Measurements from ENCODE around the gene DRD1. TPM values are rescaled to one million over a fixed set of nuclear protein-coding genes. Genes with fewer than 3 reads are reported as not detected.

The DRD1 gene
- polyA plus RNA-seq, 1 of the 3 experiments (the other 2 are of a cell fraction): not detected

DNA sequence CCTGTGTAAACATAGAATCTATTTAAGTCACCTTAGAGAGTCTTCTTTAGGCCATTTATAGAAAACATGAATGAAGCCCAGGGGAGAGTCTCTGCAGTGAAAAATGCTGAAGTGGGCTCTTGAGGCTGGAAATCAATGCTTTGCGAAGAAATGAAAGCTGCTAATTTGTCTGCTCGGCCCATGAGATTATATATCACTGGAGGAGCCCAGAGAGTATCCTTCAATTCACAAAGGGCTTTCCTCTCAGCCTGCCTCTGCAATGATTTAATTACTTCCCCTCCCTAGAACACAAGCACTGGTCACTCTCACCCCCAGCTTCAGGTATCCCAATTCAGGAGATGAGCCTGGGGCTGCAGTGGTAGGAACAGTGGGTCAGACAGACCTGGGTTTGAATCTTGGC, 8.2 kb upstream of the DRD1 start:
- Histone ChIP-seq H3K36me3 (replicated peaks in 1 of 2; ENCODE audit: control insufficient read depth in 1 of 2, insufficient read depth in 2 of 2, low read length in 1 of 2) (no peaks in the 10 kb centered on the region), H3K27ac (ENCODE audit: low read depth in 2 of 2, low read length in 1 of 2) (no peak overlapping the region), H3F3A (replicated peaks; ENCODE audit: insufficient read depth) (no peaks in the 10 kb centered on the region), H3K27me3 (ENCODE audit: insufficient read depth) (peaks cover 19% of the 10 kb centered on the region; the same call in 1 of the 2 replicates), H3K4me1 (ENCODE audit: control insufficient read depth in 1 of 2, insufficient read depth in 2 of 2, low read depth in 1 of 2, low read length in 1 of 2) (no peaks in the 10 kb centered on the region), H3K4me2 (no peak overlapping the region), H4K20me1 (ENCODE audit: insufficient read depth) (no peaks in the 10 kb centered on the region), H3K4me3 (ENCODE audit: low read depth in 2 of 2, low read length in 1 of 2) (no peak overlapping the region), H3K9me3 (no peaks in the 10 kb centered on the region), H2AFZ (ENCODE audit: low read depth) (no peak overlapping the region), H3K9me2 (no peaks in the 10 kb centered on the region), H3K9ac (no peak overlapping the region), H3K79me2 (ENCODE audit: insufficient read depth) (no peaks in the 10 kb centered on the region)
- ChIA-PET CTCF (interaction anchor here (0.5 to 2.2 kb wide), 5 partner anchors 8 to 116 kb away, joined by 3 to 16 read pairs (median 5); partner anchors contain the start of gene DRD1), POLR2A (no interaction called here)
- 14% methylated on average over 2 of the region's 2 CpGs for WGBS (ENCODE audit: low lambda C conversion rate)
- no peak for DNase-seq
- TF ChIP-seq RFX5 (IDR thresholded peaks at IDR 0.05; ENCODE audit: low read length): no peak

DNA sequence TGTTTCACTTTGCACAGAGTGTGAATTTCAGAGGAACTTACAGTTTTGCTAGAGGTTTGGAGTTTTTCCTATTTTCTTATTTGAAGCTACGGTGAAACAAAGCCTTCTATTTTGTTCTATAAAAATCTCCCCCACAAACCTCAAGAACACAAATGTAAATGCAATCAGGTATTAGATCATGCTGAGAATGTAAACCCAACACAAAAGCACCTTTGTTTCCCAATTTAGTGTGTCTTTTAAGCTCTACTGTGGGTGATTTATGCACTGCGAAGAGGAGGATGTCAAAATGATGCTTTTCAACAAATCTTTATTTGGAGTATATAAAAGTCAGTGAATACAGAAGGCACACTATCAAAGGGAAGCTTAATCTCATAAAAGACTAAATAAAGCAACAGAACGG, 4.3 kb upstream of the DRD1 start:
- Histone ChIP-seq H3F3A (replicated peaks; ENCODE audit: insufficient read depth) (no peaks in the 10 kb centered on the region), H3K4me1 (ENCODE audit: control insufficient read depth in 1 of 2, insufficient read depth in 2 of 2, low read depth in 1 of 2, low read length in 1 of 2) (no peaks in the 10 kb centered on the region; a peak in 1 of 4 replicates), H3K27ac (ENCODE audit: low read depth in 2 of 2, low read length in 1 of 2) (no peak overlapping the region), H3K4me2 (no peak overlapping the region), H3K27me3 (ENCODE audit: insufficient read depth) (peaks cover 40% of the 10 kb centered on the region; the same call in 1 of the 2 replicates), H3K79me2 (ENCODE audit: insufficient read depth) (no peaks in the 10 kb centered on the region), H3K36me3 (replicated peaks in 1 of 2; ENCODE audit: control insufficient read depth in 1 of 2, insufficient read depth in 2 of 2, low read length in 1 of 2) (no peaks in the 10 kb centered on the region), H4K20me1 (ENCODE audit: insufficient read depth) (no peaks in the 10 kb centered on the region), H3K9ac (no peak overlapping the region), H2AFZ (ENCODE audit: low read depth) (no peak overlapping the region), H3K9me2 (no peaks in the 10 kb centered on the region), H3K9me3 (no peaks in the 10 kb centered on the region), H3K4me3 (ENCODE audit: low read depth in 2 of 2, low read length in 1 of 2) (no peak overlapping the region)
- POLR2A ChIA-PET: no interaction called here
- TF ChIP-seq GATA2 (CRISPR knock-in tag; IDR thresholded peaks at IDR 0.05) (no peak), NRF1 (IDR thresholded peaks at IDR 0.05; ENCODE audit: low read depth, low read length) (no peak), NFIC (IDR thresholded peaks at IDR 0.05; ENCODE audit: borderline replicate concordance) (no peak), PBX3 (IDR thresholded peaks at IDR 0.05) (no peak), TCF12 (IDR thresholded peaks at IDR 0.05) (no peak), TAF1 (IDR thresholded peaks at IDR 0.05; ENCODE audit: borderline replicate concordance, low read depth, low read length) (no peak), EP300 (IDR thresholded peaks at IDR 0.05; ENCODE audit: borderline replicate concordance in 1 of 2, low read depth in 1 of 2, low read length in 1 of 2) (no peak), RFX5 (IDR thresholded peaks at IDR 0.05; ENCODE audit: low read length) (no peak), ZBTB33 (IDR thresholded peaks at IDR 0.05; ENCODE audit: borderline replicate concordance, low read depth) (no peak), GABPA (IDR thresholded peaks at IDR 0.05; ENCODE audit: low read depth) (no peak), REST (IDR thresholded peaks at IDR 0.05; ENCODE audit: low read depth, low read length) (no peak)
- TF ChIP-seq, protein P1, sequence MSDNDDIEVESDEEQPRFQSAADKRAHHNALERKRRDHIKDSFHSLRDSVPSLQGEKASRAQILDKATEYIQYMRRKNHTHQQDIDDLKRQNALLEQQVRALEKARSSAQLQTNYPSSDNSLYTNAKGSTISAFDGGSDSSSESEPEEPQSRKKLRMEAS (IDR thresholded peaks at IDR 0.05; ENCODE audit: low read depth): no peak
- DNase-seq: no peak
- CTCF ChIA-PET: interaction anchor here (0.8 to 2.3 kb wide), 7 partner anchors 10 to 497 kb away, joined by 3 to 10 read pairs (median 4); no protein-coding TSS in a partner anchor
- 27% methylated on average over 3 of the region's 3 CpGs for WGBS (ENCODE audit: low lambda C conversion rate)

All from SK-N-SH (cell line).